Neuron (in vitro differentiated cells): Measurements from ENCODE around the gene LRP1B.

Experiments
- H2AFZ ChIP-seq: one replicate; pipeline ENCODE4 v1.6.1; 2013; ENCODE audit warnings: low read depth, mild to moderate bottlenecking, inconsistent platforms, low read length, moderate library complexity
- H3K27me3 ChIP-seq: one replicate; pipeline ENCODE4 v1.6.1; 2013; ENCODE audit warnings: low read length; ENCODE audit not compliant: insufficient read depth
- H3K36me3 ChIP-seq: one replicate; pipeline ENCODE4 v1.6.1; 2013; ENCODE audit warnings: low read length; ENCODE audit not compliant: insufficient read depth
- H3K4me1 ChIP-seq: one replicate; pipeline ENCODE4 v1.6.1; 2013; ENCODE audit warnings: low read length; ENCODE audit not compliant: insufficient read depth
- H3K4me3 ChIP-seq: 2 replicates; pipeline ENCODE4 v1.5.1; 2013; ENCODE audit warnings: mild to moderate bottlenecking, low read length, moderate library complexity
- H3K9me3 ChIP-seq: one replicate; pipeline ENCODE4 v1.6.1; 2013; ENCODE audit warnings: low read length

The LRP1B gene

GRCh38 chr2:141522702-141523101 is 608.1 kb downstream of the LRP1B start:
- Histone ChIP-seq H3K27me3 (no peaks in the 10 kb centered on the region), H3K4me3 (no peak overlapping the region), H3K4me1 (peaks cover 7% of the 10 kb centered on the region), H3K36me3 (no peaks in the 10 kb centered on the region), H2AFZ (no peak overlapping the region), H3K9me3 (no peaks in the 10 kb centered on the region)

- no peak overlapping the region for H3K4me3 ChIP-seq
- H3K36me3 ChIP-seq: no peaks in the 10 kb centered on the region
- H3K9me3 ChIP-seq: no peaks in the 10 kb centered on the region
- no peaks in the 10 kb centered on the region for H3K27me3 ChIP-seq
- H3K4me1 ChIP-seq: peaks cover 7% of the 10 kb centered on the region
- no peak overlapping the region for H2AFZ ChIP-seq
Measured at GRCh38 chr2:141522048-141522447, 608.8 kb downstream of the LRP1B start.

GRCh38 chr2:141519906-141520305 is 610.9 kb downstream of the LRP1B start:
- Histone ChIP-seq H3K36me3 (no peaks in the 10 kb centered on the region), H3K4me3 (no peak overlapping the region), H3K4me1 (no peaks in the 10 kb centered on the region), H3K27me3 (no peaks in the 10 kb centered on the region), H3K9me3 (no peaks in the 10 kb centered on the region), H2AFZ (no peak overlapping the region)

- H3K36me3 ChIP-seq: no peaks in the 10 kb centered on the region
- H3K4me3 ChIP-seq: no peak overlapping the region
- no peak overlapping the region for H2AFZ ChIP-seq
- no peaks in the 10 kb centered on the region for H3K4me1 ChIP-seq
- no peaks in the 10 kb centered on the region for H3K9me3 ChIP-seq
- H3K27me3 ChIP-seq: no peaks in the 10 kb centered on the region
Measured at GRCh38 chr2:141517852-141518421, 612.9 kb downstream of the LRP1B start.

- no peaks in the 10 kb centered on the region for H3K4me1 ChIP-seq
- H2AFZ ChIP-seq: no peak overlapping the region
- H3K9me3 ChIP-seq: no peaks in the 10 kb centered on the region
- no peak overlapping the region for H3K4me3 ChIP-seq
- H3K36me3 ChIP-seq: no peaks in the 10 kb centered on the region
- H3K27me3 ChIP-seq: no peaks in the 10 kb centered on the region
Measured at GRCh38 chr2:141517180-141517851, 613.5 kb downstream of the LRP1B start.

- no peaks in the 10 kb centered on the region for H3K4me1 ChIP-seq
- no peak overlapping the region for H3K4me3 ChIP-seq
- H3K9me3 ChIP-seq: no peaks in the 10 kb centered on the region
- no peak overlapping the region for H2AFZ ChIP-seq
- H3K27me3 ChIP-seq: no peaks in the 10 kb centered on the region
- no peaks in the 10 kb centered on the region for H3K36me3 ChIP-seq
Measured at GRCh38 chr2:141515931-141516330, 614.9 kb downstream of the LRP1B start.

GRCh38 chr2:141513853-141514252 is 617.0 kb downstream of the LRP1B start:
- no peaks in the 10 kb centered on the region for H3K36me3 ChIP-seq
- H3K27me3 ChIP-seq: no peaks in the 10 kb centered on the region
- H2AFZ ChIP-seq: no peak overlapping the region
- H3K4me3 ChIP-seq: no peak overlapping the region
- H3K4me1 ChIP-seq: no peaks in the 10 kb centered on the region
- H3K9me3 ChIP-seq: no peaks in the 10 kb centered on the region

- no peaks in the 10 kb centered on the region for H3K4me1 ChIP-seq
- no peak overlapping the region for H3K4me3 ChIP-seq
- no peaks in the 10 kb centered on the region for H3K27me3 ChIP-seq
- no peaks in the 10 kb centered on the region for H3K36me3 ChIP-seq
- no peaks in the 10 kb centered on the region for H3K9me3 ChIP-seq
- H2AFZ ChIP-seq: no peak overlapping the region
Measured at GRCh38 chr2:141508806-141509595, 621.8 kb downstream of the LRP1B start.

- Histone ChIP-seq H3K4me1 (peaks cover 4% of the 10 kb centered on the region), H3K27me3 (no peaks in the 10 kb centered on the region), H3K36me3 (no peaks in the 10 kb centered on the region), H3K9me3 (no peaks in the 10 kb centered on the region), H2AFZ (no peak overlapping the region), H3K4me3 (no peak overlapping the region)
Measured at GRCh38 chr2:141508086-141508752, 622.6 kb downstream of the LRP1B start.

GRCh38 chr2:141506135-141506534 is 624.7 kb downstream of the LRP1B start:
- H3K9me3 ChIP-seq: no peaks in the 10 kb centered on the region
- H3K27me3 ChIP-seq: no peaks in the 10 kb centered on the region
- H3K36me3 ChIP-seq: no peaks in the 10 kb centered on the region
- no peak overlapping the region for H2AFZ ChIP-seq
- H3K4me1 ChIP-seq: peaks cover 13% of the 10 kb centered on the region
- H3K4me3 ChIP-seq: no peak overlapping the region

GRCh38 chr2:141501752-141502151 is 629.1 kb downstream of the LRP1B start:
- Histone ChIP-seq H3K27me3 (no peaks in the 10 kb centered on the region), H3K4me1 (peaks cover 13% of the 10 kb centered on the region), H3K9me3 (no peaks in the 10 kb centered on the region), H3K36me3 (no peaks in the 10 kb centered on the region), H3K4me3 (no peak overlapping the region), H2AFZ (peak overlapping the region; percentile 61)

GRCh38 chr2:141499123-141499522 is 631.7 kb downstream of the LRP1B start:
- H3K9me3 ChIP-seq: no peaks in the 10 kb centered on the region
- no peak overlapping the region for H2AFZ ChIP-seq
- H3K36me3 ChIP-seq: no peaks in the 10 kb centered on the region
- H3K4me3 ChIP-seq: no peak overlapping the region
- H3K4me1 ChIP-seq: peaks cover 13% of the 10 kb centered on the region
- H3K27me3 ChIP-seq: no peaks in the 10 kb centered on the region

- Histone ChIP-seq H3K36me3 (no peaks in the 10 kb centered on the region), H2AFZ (no peak overlapping the region), H3K4me3 (no peak overlapping the region), H3K4me1 (peaks cover 12% of the 10 kb centered on the region), H3K27me3 (no peaks in the 10 kb centered on the region), H3K9me3 (no peaks in the 10 kb centered on the region)
Measured at GRCh38 chr2:141498561-141498960, 632.3 kb downstream of the LRP1B start.
